ENCODE data around the gene PPIL6. TPM values are rescaled to one million over a fixed set of nuclear protein-coding genes. Genes with fewer than 3 reads are reported as not detected.

The PPIL6 gene
- total and polyA plus RNA-seq, 2 experiments from 2014 or later = 1.7 TPM

GRCh38 chr6:109363753-109364152 is 76.7 kb downstream of the PPIL6 start (continued):
- TF ChIP-seq REST (IDR thresholded peaks at IDR 0.05; ENCODE audit: unreplicated experiment) (no peak), ETS1 (IDR thresholded peaks at IDR 0.05) (no peak)

GRCh38 chr6:109362102-109362884 is 78.1 kb downstream of the PPIL6 start:
- H3K36me3 Mint-ChIP-seq (ENCODE audit: low read depth) = peaks cover 87% of the 10 kb centered on the region
- peaks cover 4% of the 10 kb centered on the region; the same call in 1 of the 2 replicates for H3K36me3 ChIP-seq (ENCODE audit: insufficient read depth)
- no peak overlapping the region for H3K4me2 ChIP-seq
- H3K4me3 ChIP-seq = no peak overlapping the region
- H3K4me1 Mint-ChIP-seq = no peaks in the 10 kb centered on the region
- ATAC-seq (no peak), DNase-seq (ENCODE audit: low spot score) (no peak)
- H3K27ac Mint-ChIP-seq = no peak overlapping the region
- no peak overlapping the region for H3K4me3 Mint-ChIP-seq
- no peaks in the 10 kb centered on the region for H3K27me3 Mint-ChIP-seq (ENCODE audit: insufficient read depth, low read depth, poor library complexity)
- no peaks in the 10 kb centered on the region; the same call in 1 of the 2 replicates for H4K20me1 ChIP-seq (replicated peaks; ENCODE audit: insufficient read depth)
- H3K27ac ChIP-seq (ENCODE audit: low read depth) = no peak overlapping the region
- no peak overlapping the region for H2AFZ ChIP-seq
- no peaks in the 10 kb centered on the region for H3K27me3 ChIP-seq (ENCODE audit: insufficient read depth)
- H3K9me3 Mint-ChIP-seq = peaks cover 2% of the 10 kb centered on the region; the same call in 1 of the 3 replicates
- no peaks in the 10 kb centered on the region for H3F3A ChIP-seq (replicated peaks; ENCODE audit: low read depth)
- no peaks in the 10 kb centered on the region for H3K9me2 ChIP-seq (ENCODE audit: insufficient read depth)
- H3K4me1 ChIP-seq (ENCODE audit: insufficient read depth) = no peaks in the 10 kb centered on the region
- peaks cover 24% of the 10 kb centered on the region for H3K79me2 ChIP-seq (replicated peaks; ENCODE audit: insufficient read depth)
- TF ChIP-seq REST (IDR thresholded peaks at IDR 0.05; ENCODE audit: unreplicated experiment) = no peak
- no peak for TF ChIP-seq POLR2AphosphoS5 (IDR thresholded peaks at IDR 0.05; ENCODE audit: low read depth)
- TF ChIP-seq ZNF114 (CRISPR knock-in tag; IDR thresholded peaks at IDR 0.05) = no peak
- no peak for TF ChIP-seq ZNF462 (CRISPR knock-in tag; IDR thresholded peaks at IDR 0.05)
- no peak for TF ChIP-seq JUNB (IDR thresholded peaks at IDR 0.05; ENCODE audit: unreplicated experiment)
- no peak for TF ChIP-seq NANOG (IDR thresholded peaks at IDR 0.05; ENCODE audit: borderline replicate concordance)
- TF ChIP-seq EZH2phosphoT487 (IDR thresholded peaks at IDR 0.05; ENCODE audit: unreplicated experiment) = no peak
- TF ChIP-seq EZH2 (IDR thresholded peaks at IDR 0.05; ENCODE audit: low read depth, unreplicated experiment) = no peak
